Fibroblast of lung (primary cell): ENCODE data around the gene EHMT1.

Experiments
- EZH2 ChIP-seq: IDR thresholded peaks from 2 replicates; pipeline ENCODE4 v1.5.1; 2012; ENCODE audit warnings: low read length, control low read depth, mild to moderate bottlenecking; ENCODE audit errors: missing control alignments
- TF ChIP-seq, protein P1 (sequence below), 2 donors: IDR thresholded peaks in 1 of 2; conservative IDR thresholded peaks in 1 of 2; 1 replicate in 1 of 2; 2 replicates in 1 of 2; pipeline ENCODE4 v1.5.1; 2011 to 2012; ENCODE audit warnings: low read length in 2 of 2, control low read depth in 1 of 2, inconsistent platforms in 1 of 2, low read depth in 1 of 2, mild to moderate bottlenecking in 1 of 2

DNA sequence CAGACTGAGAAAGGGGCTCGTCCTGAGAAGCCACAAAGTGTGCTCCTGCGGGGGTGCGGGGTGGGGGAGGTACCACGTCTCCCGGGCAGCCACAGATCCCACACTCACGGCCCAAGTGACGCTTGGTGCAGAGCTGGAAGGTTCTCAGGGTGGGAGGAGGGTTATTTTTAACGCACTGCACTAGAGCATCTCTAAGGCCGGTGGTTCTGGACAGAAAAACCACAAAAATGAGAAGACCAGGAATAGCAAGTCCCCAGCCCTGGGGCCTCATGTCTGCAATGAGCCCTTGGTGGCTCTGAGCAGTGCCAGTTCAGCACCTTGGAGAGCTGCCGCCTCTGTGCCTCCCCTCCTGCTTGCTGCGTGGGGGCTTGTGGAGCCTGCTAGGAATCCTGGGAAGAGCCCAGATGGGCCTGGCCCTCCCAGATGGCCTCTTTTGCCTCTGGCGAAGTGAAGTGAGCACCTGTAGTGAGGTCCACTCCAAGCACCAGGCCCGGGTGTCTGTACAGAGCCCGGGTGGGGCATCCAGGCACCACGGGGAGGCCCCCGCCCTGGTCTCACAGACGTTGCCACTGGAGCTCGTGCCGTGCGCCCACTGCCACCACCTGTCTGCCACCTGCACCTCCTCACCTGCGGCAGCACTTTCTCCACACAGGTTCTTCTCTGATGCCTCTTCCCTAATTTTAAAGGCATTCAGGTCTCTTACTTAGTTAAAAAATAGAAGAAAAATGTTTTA, 209.9 kb downstream of the EHMT1 start:
- TF ChIP-seq, protein P1, sequence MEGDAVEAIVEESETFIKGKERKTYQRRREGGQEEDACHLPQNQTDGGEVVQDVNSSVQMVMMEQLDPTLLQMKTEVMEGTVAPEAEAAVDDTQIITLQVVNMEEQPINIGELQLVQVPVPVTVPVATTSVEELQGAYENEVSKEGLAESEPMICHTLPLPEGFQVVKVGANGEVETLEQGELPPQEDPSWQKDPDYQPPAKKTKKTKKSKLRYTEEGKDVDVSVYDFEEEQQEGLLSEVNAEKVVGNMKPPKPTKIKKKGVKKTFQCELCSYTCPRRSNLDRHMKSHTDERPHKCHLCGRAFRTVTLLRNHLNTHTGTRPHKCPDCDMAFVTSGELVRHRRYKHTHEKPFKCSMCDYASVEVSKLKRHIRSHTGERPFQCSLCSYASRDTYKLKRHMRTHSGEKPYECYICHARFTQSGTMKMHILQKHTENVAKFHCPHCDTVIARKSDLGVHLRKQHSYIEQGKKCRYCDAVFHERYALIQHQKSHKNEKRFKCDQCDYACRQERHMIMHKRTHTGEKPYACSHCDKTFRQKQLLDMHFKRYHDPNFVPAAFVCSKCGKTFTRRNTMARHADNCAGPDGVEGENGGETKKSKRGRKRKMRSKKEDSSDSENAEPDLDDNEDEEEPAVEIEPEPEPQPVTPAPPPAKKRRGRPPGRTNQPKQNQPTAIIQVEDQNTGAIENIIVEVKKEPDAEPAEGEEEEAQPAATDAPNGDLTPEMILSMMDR (conservative IDR thresholded peaks at IDR 0.05 in 1 of 2, IDR thresholded peaks at IDR 0.05 in 1 of 2; ENCODE audit: low read depth in 1 of 2, low read length in 2 of 2), result no peak
- TF ChIP-seq EZH2, result no peak
